Trophoblast cell (in vitro differentiated cells and primary cell): ENCODE data around the gene SPP1.

Experiments used
- DNase-seq, 2 donors: peaks; one replicate each; pipeline ENCODE4 v3.0.0-alpha.2; 2016
- H2AFZ ChIP-seq: 2 replicates; pipeline ENCODE4 v1.6.1; 2013; ENCODE audit warnings: low read length, moderate library complexity, mild to moderate bottlenecking; ENCODE audit not compliant: insufficient read depth, poor library complexity
- H2AK5ac ChIP-seq: 2 replicates; pipeline ENCODE4 v1.6.1; 2013; ENCODE audit warnings: mild to moderate bottlenecking, low read length
- H2BK120ac ChIP-seq: 2 replicates; pipeline ENCODE4 v1.6.1; 2013; ENCODE audit warnings: low read length, mild to moderate bottlenecking, moderate library complexity; ENCODE audit not compliant: insufficient read depth, poor library complexity
- H2BK12ac ChIP-seq: 2 replicates; pipeline ENCODE4 v1.6.1; 2013; ENCODE audit warnings: mild to moderate bottlenecking, low read length, moderate library complexity
- H2BK5ac ChIP-seq: 2 replicates; pipeline ENCODE4 v1.6.1; 2013; ENCODE audit warnings: low read length, low read depth, moderate library complexity, mild to moderate bottlenecking; ENCODE audit not compliant: poor library complexity
- H3K14ac ChIP-seq: 2 replicates; pipeline ENCODE4 v1.6.1; 2013; ENCODE audit warnings: mild to moderate bottlenecking, low read length
- H3K18ac ChIP-seq: 2 replicates; pipeline ENCODE4 v1.6.1; 2013; ENCODE audit warnings: mild to moderate bottlenecking, low read length
- H3K23ac ChIP-seq: 2 replicates; pipeline ENCODE4 v1.6.1; 2013; ENCODE audit warnings: low read length
- H3K27ac ChIP-seq: 2 replicates; pipeline ENCODE4 v1.5.1; 2013; ENCODE audit warnings: low read depth, mild to moderate bottlenecking, inconsistent platforms, low read length, moderate library complexity
- H3K27me3 ChIP-seq: 2 replicates; pipeline ENCODE4 v1.6.1; 2013; ENCODE audit warnings: inconsistent platforms, mild to moderate bottlenecking, low read length, moderate library complexity; ENCODE audit not compliant: insufficient read depth
- H3K36me3 ChIP-seq, 2 experiments: 1 replicate in 1 of 2; 2 replicates in 1 of 2; pipeline ENCODE4 v1.6.1; 2013; ENCODE audit warnings: low read length in 2 of 2, mild to moderate bottlenecking in 2 of 2, moderate library complexity in 1 of 2; ENCODE audit not compliant: insufficient read depth in 2 of 2, control insufficient read depth in 1 of 2
- H3K4ac ChIP-seq: 2 replicates; pipeline ENCODE4 v1.6.1; 2013; ENCODE audit warnings: low read depth, mild to moderate bottlenecking, low read length, moderate library complexity
- H3K4me1 ChIP-seq, 2 experiments: 1 replicate in 1 of 2; 2 replicates in 1 of 2; pipeline ENCODE4 v1.6.1; 2013; ENCODE audit warnings: low read length in 2 of 2, mild to moderate bottlenecking in 2 of 2, moderate library complexity in 1 of 2; ENCODE audit not compliant: insufficient read depth in 2 of 2, control insufficient read depth in 1 of 2
- H3K4me2 ChIP-seq: 2 replicates; pipeline ENCODE4 v1.6.1; 2013; ENCODE audit warnings: inconsistent platforms, mild to moderate bottlenecking, low read length, moderate library complexity
- H3K4me3 ChIP-seq: 2 replicates; pipeline ENCODE4 v1.5.1; 2013; ENCODE audit warnings: mild to moderate bottlenecking, low read depth, low read length, inconsistent platforms
- H3K79me1 ChIP-seq: one replicate; pipeline ENCODE4 v1.6.1; 2013; ENCODE audit warnings: low read length
- H3K79me2 ChIP-seq: 2 replicates; pipeline ENCODE4 v1.6.1; 2013; ENCODE audit warnings: low read length, mild to moderate bottlenecking; ENCODE audit not compliant: control insufficient read depth, insufficient read depth, poor library complexity
- H3K9ac ChIP-seq: 2 replicates; pipeline ENCODE4 v1.6.1; 2013; ENCODE audit warnings: mild to moderate bottlenecking, low read length
- H3K9me3 ChIP-seq: 2 replicates; pipeline ENCODE4 v1.6.1; 2013; ENCODE audit warnings: low read depth, mild to moderate bottlenecking, control low read depth, inconsistent platforms, low read length; ENCODE audit not compliant: insufficient read depth
- H4K12ac ChIP-seq: 2 replicates; pipeline ENCODE4 v1.6.1; 2013; ENCODE audit warnings: low read depth, mild to moderate bottlenecking, low read length, moderate library complexity
- H4K8ac ChIP-seq: 2 replicates; pipeline ENCODE4 v1.6.1; 2013; ENCODE audit warnings: low read depth, mild to moderate bottlenecking, low read length, moderate library complexity
- H4K91ac ChIP-seq: one replicate; pipeline ENCODE4 v1.6.1; 2013; ENCODE audit warnings: low read depth, mild to moderate bottlenecking, low read length, moderate library complexity
- WGBS: extraction: QIAGEN DNeasy Blood & Tissue Kit; methylation state at CpG from one replicate; pipeline ENCODE4 v1.1.7; 2013; ENCODE audit warnings: missing lambda C conversion rate; ENCODE audit not compliant: insufficient read length, insufficient coverage; ENCODE audit errors: extremely low coverage; 5-methylcytosine and 5-hydroxymethylcytosine counted together

Gene SPP1

DNA sequence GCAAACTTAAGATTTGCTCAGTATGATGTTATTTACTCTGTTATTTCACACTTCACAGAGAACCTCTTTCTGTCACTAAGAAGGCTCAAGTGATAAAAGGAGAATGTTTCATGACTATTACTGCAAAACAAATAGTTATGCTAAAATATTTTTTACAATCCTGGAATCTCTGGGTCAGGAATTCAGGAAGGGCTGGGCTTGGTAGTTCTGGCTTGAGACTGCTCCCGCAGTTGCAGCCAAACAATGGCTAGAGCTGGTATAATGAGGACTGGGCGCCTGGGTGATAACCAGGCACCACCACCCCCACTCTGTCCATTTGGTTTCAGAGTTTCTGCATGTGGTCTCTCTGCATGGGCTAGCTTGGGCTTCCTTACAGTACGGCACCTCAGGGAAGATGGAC, 28.7 kb upstream of the SPP1 start:
- Histone ChIP-seq H4K8ac (no peak overlapping the region), H3K27ac (no peak overlapping the region), H3K79me1 (no peaks in the 10 kb centered on the region), H3K36me3 (no peaks in the 10 kb centered on the region), H3K4ac (no peak overlapping the region), H2BK5ac (no peak overlapping the region), H3K9ac (no peak overlapping the region), H3K14ac (no peak overlapping the region), H4K12ac (no peak overlapping the region), H3K4me2 (no peak overlapping the region), H3K18ac (no peak overlapping the region), H3K27me3 (no peaks in the 10 kb centered on the region), H4K91ac (no peak overlapping the region), H3K79me2 (no peaks in the 10 kb centered on the region), H2AK5ac (no peak overlapping the region), H2BK120ac (no peak overlapping the region), H3K9me3 (no peaks in the 10 kb centered on the region), H3K23ac (no peak overlapping the region), H2BK12ac (no peak overlapping the region), H2AFZ (no peak overlapping the region), H3K4me3 (no peak overlapping the region), H3K4me1 (no peaks in the 10 kb centered on the region)
- DNase-seq = peak in 1 of 2 donors; percentile 60
- no CpG with 5 or more reads among the region's 3 CpGs for WGBS

DNA sequence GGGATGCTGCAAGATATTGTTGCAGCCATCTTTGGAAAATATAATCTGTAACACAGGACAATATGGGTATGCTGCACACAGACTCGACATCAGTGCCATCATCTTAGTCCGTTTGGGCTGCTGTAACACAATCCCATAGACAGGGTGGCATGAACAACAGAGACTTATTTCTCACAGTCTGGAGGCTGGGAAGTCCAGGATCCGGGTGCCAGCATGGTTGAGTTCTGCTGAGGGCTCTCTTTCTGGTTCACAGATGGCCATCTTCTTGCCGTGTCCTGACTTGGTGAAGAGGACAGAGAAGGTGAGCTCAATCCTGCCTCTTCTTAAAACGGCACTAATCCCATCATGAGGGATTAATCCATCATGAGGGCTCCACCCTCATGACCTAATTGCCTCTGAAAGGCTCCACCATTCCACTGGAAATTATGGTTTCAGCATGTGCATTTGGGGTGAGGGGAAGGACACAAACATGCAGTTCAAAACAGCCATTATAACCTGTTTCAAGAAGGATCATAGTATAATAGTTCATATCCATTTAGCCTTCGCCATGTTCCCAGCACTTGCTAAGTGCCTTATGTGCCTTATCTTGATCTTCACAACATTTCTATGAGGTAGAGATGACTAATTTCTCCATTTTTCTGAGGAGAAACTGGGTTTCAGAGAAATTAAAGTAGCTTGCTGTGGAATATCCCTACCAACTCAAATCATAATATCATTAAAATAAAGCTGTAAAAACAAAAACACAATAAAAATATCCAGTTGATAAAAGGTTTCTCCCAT, 27.9 kb upstream of the SPP1 start:
- no peak overlapping the region for H2BK12ac ChIP-seq
- H3K14ac ChIP-seq = no peak overlapping the region
- H4K12ac ChIP-seq = no peak overlapping the region
- peak; percentile 86 to 92 for DNase-seq
- H2AK5ac ChIP-seq = no peak overlapping the region
- H2BK120ac ChIP-seq = no peak overlapping the region
- H3K27ac ChIP-seq = no peak overlapping the region
- no CpG with 5 or more reads among the region's 6 CpGs for WGBS
- no peak overlapping the region for H3K18ac ChIP-seq
- no peak overlapping the region for H3K4ac ChIP-seq
- no peak overlapping the region for H3K9ac ChIP-seq
- no peaks in the 10 kb centered on the region for H3K36me3 ChIP-seq
- H3K4me3 ChIP-seq = no peak overlapping the region
- no peaks in the 10 kb centered on the region for H3K79me2 ChIP-seq
- no peaks in the 10 kb centered on the region for H3K27me3 ChIP-seq
- H4K8ac ChIP-seq = no peak overlapping the region
- H3K79me1 ChIP-seq = no peaks in the 10 kb centered on the region
- H3K4me1 ChIP-seq = no peaks in the 10 kb centered on the region
- no peak overlapping the region for H2AFZ ChIP-seq
- H2BK5ac ChIP-seq = no peak overlapping the region
- H3K9me3 ChIP-seq = no peaks in the 10 kb centered on the region
- H4K91ac ChIP-seq = no peak overlapping the region
- no peak overlapping the region for H3K4me2 ChIP-seq
- no peak overlapping the region for H3K23ac ChIP-seq

DNA sequence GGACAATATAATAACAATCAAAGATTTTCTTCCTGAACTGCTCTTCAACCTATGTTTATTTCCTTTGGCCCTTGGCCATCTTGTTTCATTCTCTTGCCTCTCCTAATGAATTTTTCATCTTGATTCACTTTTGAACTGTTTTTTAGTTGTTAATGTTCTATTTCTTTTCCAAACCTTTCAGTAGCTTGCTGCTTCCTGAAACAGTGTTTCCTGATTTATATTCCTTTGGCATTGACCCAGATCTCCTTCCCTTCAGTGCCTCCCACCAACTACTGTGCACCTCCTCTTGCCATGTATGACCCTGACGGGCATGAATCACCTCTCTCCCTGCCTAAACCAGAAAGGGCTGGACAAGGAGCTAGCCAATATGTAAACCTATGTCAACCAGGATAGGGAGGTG, 25.6 kb upstream of the SPP1 start:
- H3K9me3 ChIP-seq = no peaks in the 10 kb centered on the region
- H3K4me3 ChIP-seq = no peak overlapping the region
- no peak overlapping the region for H2BK5ac ChIP-seq
- no peaks in the 10 kb centered on the region for H3K27me3 ChIP-seq
- H4K8ac ChIP-seq = no peak overlapping the region
- no peak overlapping the region for H3K14ac ChIP-seq
- no peak overlapping the region for H3K18ac ChIP-seq
- no peak overlapping the region for H4K91ac ChIP-seq
- H3K4me1 ChIP-seq = no peaks in the 10 kb centered on the region
- H3K9ac ChIP-seq = no peak overlapping the region
- H3K79me1 ChIP-seq = no peaks in the 10 kb centered on the region
- no peaks in the 10 kb centered on the region for H3K36me3 ChIP-seq
- no peak overlapping the region for H3K27ac ChIP-seq
- H2AK5ac ChIP-seq = no peak overlapping the region
- no peak for DNase-seq
- no peak overlapping the region for H3K23ac ChIP-seq
- H3K4ac ChIP-seq = no peak overlapping the region
- H2BK12ac ChIP-seq = no peak overlapping the region
- no peak overlapping the region for H4K12ac ChIP-seq
- no peaks in the 10 kb centered on the region for H3K79me2 ChIP-seq
- no CpG with 5 or more reads among the region's 1 CpG for WGBS
- H3K4me2 ChIP-seq = no peak overlapping the region
- no peak overlapping the region for H2AFZ ChIP-seq
- H2BK120ac ChIP-seq = no peak overlapping the region

DNA sequence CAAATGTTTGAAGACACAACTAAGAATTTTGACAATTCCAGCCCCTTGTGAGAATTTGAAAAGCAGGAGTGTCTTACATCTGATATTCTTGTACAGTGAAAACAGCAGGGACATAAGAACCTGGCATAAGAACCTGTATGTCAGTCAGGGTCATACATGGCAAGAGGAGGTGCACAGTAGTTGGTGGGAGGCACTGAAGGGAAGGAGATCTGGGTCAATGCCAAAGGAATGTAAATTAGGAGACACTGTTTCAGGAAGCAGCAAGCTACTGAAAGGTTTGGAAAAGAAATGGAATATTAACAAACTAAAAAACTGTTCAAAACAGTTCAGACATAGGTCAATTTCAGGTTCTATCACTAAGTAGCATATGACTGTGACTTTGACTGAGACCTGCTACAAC, 25.0 kb upstream of the SPP1 start:
- H2AK5ac ChIP-seq = no peak overlapping the region
- H3K27ac ChIP-seq = no peak overlapping the region
- H3K23ac ChIP-seq = no peak overlapping the region
- no peak overlapping the region for H3K14ac ChIP-seq
- H4K12ac ChIP-seq = no peak overlapping the region
- H3K9ac ChIP-seq = no peak overlapping the region
- H3K4me3 ChIP-seq = no peak overlapping the region
- H2BK5ac ChIP-seq = no peak overlapping the region
- H3K9me3 ChIP-seq = no peaks in the 10 kb centered on the region
- no peak overlapping the region for H2AFZ ChIP-seq
- no peaks in the 10 kb centered on the region for H3K79me1 ChIP-seq
- H4K8ac ChIP-seq = no peak overlapping the region
- H3K18ac ChIP-seq = no peak overlapping the region
- H3K4ac ChIP-seq = no peak overlapping the region
- no peak overlapping the region for H3K4me2 ChIP-seq
- no peaks in the 10 kb centered on the region for H3K4me1 ChIP-seq
- no peak overlapping the region for H4K91ac ChIP-seq
- H2BK12ac ChIP-seq = no peak overlapping the region
- H3K79me2 ChIP-seq = no peaks in the 10 kb centered on the region
- no peaks in the 10 kb centered on the region for H3K27me3 ChIP-seq
- no peaks in the 10 kb centered on the region for H3K36me3 ChIP-seq
- no peak overlapping the region for H2BK120ac ChIP-seq
- DNase-seq = no peak
